ENCODE measurements around the gene FOXR2. TPM values are rescaled to one million over a fixed set of nuclear protein-coding genes. Genes with fewer than 3 reads are reported as not detected.

Gene FOXR2, protein sequence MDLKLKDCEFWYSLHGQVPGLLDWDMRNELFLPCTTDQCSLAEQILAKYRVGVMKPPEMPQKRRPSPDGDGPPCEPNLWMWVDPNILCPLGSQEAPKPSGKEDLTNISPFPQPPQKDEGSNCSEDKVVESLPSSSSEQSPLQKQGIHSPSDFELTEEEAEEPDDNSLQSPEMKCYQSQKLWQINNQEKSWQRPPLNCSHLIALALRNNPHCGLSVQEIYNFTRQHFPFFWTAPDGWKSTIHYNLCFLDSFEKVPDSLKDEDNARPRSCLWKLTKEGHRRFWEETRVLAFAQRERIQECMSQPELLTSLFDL
- not detected for total RNA-seq

GRCh38 chrX:55623100-55623499 lies at the start of gene FOXR2:
FOXR2 (plus strand) TSS chrX:55623400; CDS start chrX:55623712, 312 bp downstream.
- Histone ChIP-seq H3K4me1 (no peaks in the 10 kb centered on the region), H3K9me3 (no peaks in the 10 kb centered on the region), H3K4me3 (no peak within 1 kb of the TSS), H3K27ac (no peak within 1 kb of the TSS), H3K27me3 (no peaks in the 10 kb centered on the region), H3K36me3 (no peaks in the 10 kb centered on the region)
- TF ChIP-seq CTCF (IDR thresholded peaks at IDR 0.05) = no peak
- DNase-seq (ENCODE audit: low spot score in 2 of 2) = no peak
- intact Hi-C loops (cut with DNase I) = no loop called here

- Histone ChIP-seq H3K27ac (no peak overlapping the region), H3K9me3 (peaks cover 0 to 12% of the 10 kb centered on the region in 2 donors), H3K4me3 (no peak overlapping the region), H3K36me3 (no peaks in the 10 kb centered on the region), H3K27me3 (no peaks in the 10 kb centered on the region), H3K4me1 (no peaks in the 10 kb centered on the region)
- intact Hi-C loops (cut with DNase I) = no loop called here
- DNase-seq (ENCODE audit: low spot score in 2 of 2) = no peak
- no peak for TF ChIP-seq CTCF (IDR thresholded peaks at IDR 0.05)
These were observed 44.1 kb upstream of the FOXR2 start for GRCh38 chrX:55579115-55579514.

DNA sequence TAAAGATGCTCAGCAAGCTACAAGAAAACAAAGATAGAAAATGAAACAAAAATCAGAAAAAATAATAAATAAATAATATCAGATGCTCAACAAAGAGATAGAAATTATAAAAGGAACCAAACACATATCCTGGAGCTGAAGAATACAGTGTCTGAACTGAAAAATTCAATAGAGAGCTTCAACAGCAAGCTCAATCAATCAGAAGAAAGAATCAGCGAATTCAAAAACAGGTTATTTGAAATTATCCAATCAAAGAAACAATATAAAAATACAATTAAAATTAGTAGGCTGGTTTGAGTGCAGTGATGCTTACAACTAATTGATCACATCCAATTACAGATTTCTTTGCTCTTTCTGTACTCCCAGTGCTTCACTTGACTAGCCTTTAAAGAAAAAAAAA lies 40.8 kb upstream of the FOXR2 start:
- no peak for DNase-seq (ENCODE audit: low spot score in 2 of 2)
- Histone ChIP-seq H3K27me3 (no peaks in the 10 kb centered on the region), H3K27ac (no peak overlapping the region), H3K9me3 (peaks cover 0 to 12% of the 10 kb centered on the region in 2 donors), H3K4me3 (no peak overlapping the region), H3K4me1 (no peaks in the 10 kb centered on the region), H3K36me3 (no peaks in the 10 kb centered on the region)
- no peak for TF ChIP-seq CTCF (IDR thresholded peaks at IDR 0.05)
- intact Hi-C loops (cut with DNase I) = no loop called here

- Histone ChIP-seq H3K27ac (no peak overlapping the region), H3K9me3 (no peaks in the 10 kb centered on the region), H3K4me3 (no peak overlapping the region), H3K36me3 (no peaks in the 10 kb centered on the region), H3K27me3 (no peaks in the 10 kb centered on the region), H3K4me1 (no peaks in the 10 kb centered on the region)
- intact Hi-C loops (cut with DNase I) = no loop called here
- DNase-seq (ENCODE audit: low spot score in 2 of 2) = no peak
- no peak for TF ChIP-seq CTCF (IDR thresholded peaks at IDR 0.05)
These were observed 29.9 kb upstream of the FOXR2 start for GRCh38 chrX:55593296-55593695.

- no peaks in the 10 kb centered on the region for H3K36me3 ChIP-seq
- H3K4me1 ChIP-seq = no peaks in the 10 kb centered on the region
- H3K27me3 ChIP-seq = no peaks in the 10 kb centered on the region
- intact Hi-C loops (cut with DNase I) = no loop called here
- TF ChIP-seq CTCF (IDR thresholded peaks at IDR 0.05) = no peak
- H3K9me3 ChIP-seq = no peaks in the 10 kb centered on the region
- no peak overlapping the region for H3K4me3 ChIP-seq
- H3K27ac ChIP-seq = no peak overlapping the region
- no peak for DNase-seq (ENCODE audit: low spot score in 2 of 2)
These were observed 29.4 kb upstream of the FOXR2 start for GRCh38 chrX:55593756-55594257.

Data from ascending aorta (tissue), 2 donors.